ENCODE measurements around the gene SLC38A5. TPM values are rescaled to one million over a fixed set of nuclear protein-coding genes. Genes with fewer than 3 reads are reported as not detected.
"Not testable (repeated sequence)": the region's sequence is repeated elsewhere in the genome, so short reads cannot be mapped to it uniquely, and the experiment has no call there.

Gene SLC38A5
- 10 to 100 TPM in 3 of 4 donors, 1 to 10 TPM in 1; 9.9 to 76.8 (median 40.1) TPM for total RNA-seq

GRCh38 chrX:48470110-48470832 is at the start of gene SLC38A5:
Gene SLC38A5 (minus strand): TSS chrX:48470260. CDS start chrX:48467924, 2,336 bp downstream.
- Histone ChIP-seq H3K4me1 (peaks cover 0 to 1% of the 10 kb centered on the region in 2 donors), H3K9me3 (no peaks in the 10 kb centered on the region), H3K36me3 (no peaks in the 10 kb centered on the region), H3K4me3 (replicated peaks in 1 of 3) (peak within 1 kb of the TSS in 2 of 3 donors; percentile 22 to 25), H3K27me3 (no peaks in the 10 kb centered on the region), H3K27ac (no peak within 1 kb of the TSS)
- WGBS, 2 donors: 88 to 93% methylated on average over 6 of the region's 18 CpGs
- intact Hi-C loops (cut with DNase I): loop anchor here (5.0 kb wide), 1 partner anchor 388 kb away; no protein-coding TSS in a partner anchor
- TF ChIP-seq POLR2A (IDR thresholded peaks at IDR 0.05) (no peak), CTCF (IDR thresholded peaks at IDR 0.05) (no peak)
- DNase-seq: no peak

- H3K4me1 ChIP-seq; DNase-seq; H3K36me3 ChIP-seq; H3K27me3 ChIP-seq; H3K4me3 ChIP-seq (replicated peaks in 1 of 3); H3K9me3 ChIP-seq; H3K27ac ChIP-seq; intact Hi-C loops (cut with DNase I): not testable (repeated sequence)
- 89% methylated on average over 4 of the region's 4 CpGs; no CpG with 5 or more reads in 1 of the 2 donors for WGBS, 2 donors
These were observed 49.4 kb upstream of the SLC38A5 start for GRCh38 chrX:48519481-48519880.

- 80% methylated on average over 3 of the region's 5 CpGs; no CpG with 5 or more reads in 1 of the 2 donors for WGBS, 2 donors
- no peak overlapping the region for H3K4me3 ChIP-seq (replicated peaks in 1 of 3)
- no peaks in the 10 kb centered on the region for H3K27me3 ChIP-seq
- no peaks in the 10 kb centered on the region for H3K36me3 ChIP-seq
- H3K9me3 ChIP-seq: no peaks in the 10 kb centered on the region
- no peaks in the 10 kb centered on the region for H3K4me1 ChIP-seq
- TF ChIP-seq CTCF (IDR thresholded peaks at IDR 0.05): no peak
- TF ChIP-seq POLR2A (IDR thresholded peaks at IDR 0.05): no peak
- intact Hi-C loops (cut with DNase I): no loop called here
- no peak overlapping the region for H3K27ac ChIP-seq
- no peak for DNase-seq
These were observed 46.9 kb upstream of the SLC38A5 start for GRCh38 chrX:48516987-48517386.

- TF ChIP-seq POLR2A (IDR thresholded peaks at IDR 0.05) (no peak), CTCF (IDR thresholded peaks at IDR 0.05) (no peak)
- no peak overlapping the region for H3K27ac ChIP-seq
- WGBS, 2 donors: 85% methylated on average over 10 of the region's 10 CpGs
- no peak overlapping the region for H3K4me3 ChIP-seq (replicated peaks in 1 of 3)
- DNase-seq: no peak
- H3K27me3 ChIP-seq: no peaks in the 10 kb centered on the region
- H3K9me3 ChIP-seq: no peaks in the 10 kb centered on the region
- H3K36me3 ChIP-seq: no peaks in the 10 kb centered on the region
- intact Hi-C loops (cut with DNase I): no loop called here
- no peaks in the 10 kb centered on the region for H3K4me1 ChIP-seq
These were observed 46.2 kb upstream of the SLC38A5 start for GRCh38 chrX:48516285-48516684.

- H3K4me3 ChIP-seq (replicated peaks in 1 of 3): no peak overlapping the region
- no peaks in the 10 kb centered on the region for H3K9me3 ChIP-seq
- no peaks in the 10 kb centered on the region for H3K36me3 ChIP-seq
- no peaks in the 10 kb centered on the region for H3K4me1 ChIP-seq
- TF ChIP-seq POLR2A (IDR thresholded peaks at IDR 0.05) (no peak), CTCF (IDR thresholded peaks at IDR 0.05) (no peak)
- H3K27ac ChIP-seq: no peak overlapping the region
- intact Hi-C loops (cut with DNase I): no loop called here
- 100% methylated on average over 3 to 4 of the region's 10 CpGs for WGBS, 2 donors
- H3K27me3 ChIP-seq: no peaks in the 10 kb centered on the region
- no peak for DNase-seq
These were observed 45.8 kb upstream of the SLC38A5 start for GRCh38 chrX:48515842-48516241.
